Trophoblast cell (in vitro differentiated cells and primary cell): Measurements from ENCODE around the gene BLVRB.
"Not testable (repeated sequence)": the region's sequence is repeated elsewhere in the genome, so short reads cannot be mapped to it uniquely, and the experiment has no call there.

Source experiments
- DNase-seq, 2 donors: peaks; one replicate each; pipeline ENCODE4 v3.0.0-alpha.2; 2016
- H2AFZ ChIP-seq: 2 replicates; pipeline ENCODE4 v1.6.1; 2013; ENCODE audit warnings: low read length, moderate library complexity, mild to moderate bottlenecking; ENCODE audit not compliant: insufficient read depth, poor library complexity
- H2AK5ac ChIP-seq: 2 replicates; pipeline ENCODE4 v1.6.1; 2013; ENCODE audit warnings: mild to moderate bottlenecking, low read length
- H2BK120ac ChIP-seq: 2 replicates; pipeline ENCODE4 v1.6.1; 2013; ENCODE audit warnings: low read length, mild to moderate bottlenecking, moderate library complexity; ENCODE audit not compliant: insufficient read depth, poor library complexity
- H2BK12ac ChIP-seq: 2 replicates; pipeline ENCODE4 v1.6.1; 2013; ENCODE audit warnings: mild to moderate bottlenecking, low read length, moderate library complexity
- H2BK5ac ChIP-seq: 2 replicates; pipeline ENCODE4 v1.6.1; 2013; ENCODE audit warnings: low read length, low read depth, moderate library complexity, mild to moderate bottlenecking; ENCODE audit not compliant: poor library complexity
- H3K14ac ChIP-seq: 2 replicates; pipeline ENCODE4 v1.6.1; 2013; ENCODE audit warnings: mild to moderate bottlenecking, low read length
- H3K18ac ChIP-seq: 2 replicates; pipeline ENCODE4 v1.6.1; 2013; ENCODE audit warnings: mild to moderate bottlenecking, low read length
- H3K23ac ChIP-seq: 2 replicates; pipeline ENCODE4 v1.6.1; 2013; ENCODE audit warnings: low read length
- H3K27ac ChIP-seq: 2 replicates; pipeline ENCODE4 v1.5.1; 2013; ENCODE audit warnings: low read depth, mild to moderate bottlenecking, inconsistent platforms, low read length, moderate library complexity
- H3K27me3 ChIP-seq: 2 replicates; pipeline ENCODE4 v1.6.1; 2013; ENCODE audit warnings: inconsistent platforms, mild to moderate bottlenecking, low read length, moderate library complexity; ENCODE audit not compliant: insufficient read depth
- H3K36me3 ChIP-seq, 2 experiments: 1 replicate in 1 of 2; 2 replicates in 1 of 2; pipeline ENCODE4 v1.6.1; 2013; ENCODE audit warnings: low read length in 2 of 2, mild to moderate bottlenecking in 2 of 2, moderate library complexity in 1 of 2; ENCODE audit not compliant: insufficient read depth in 2 of 2, control insufficient read depth in 1 of 2
- H3K4ac ChIP-seq: 2 replicates; pipeline ENCODE4 v1.6.1; 2013; ENCODE audit warnings: low read depth, mild to moderate bottlenecking, low read length, moderate library complexity
- H3K4me1 ChIP-seq, 2 experiments: 1 replicate in 1 of 2; 2 replicates in 1 of 2; pipeline ENCODE4 v1.6.1; 2013; ENCODE audit warnings: low read length in 2 of 2, mild to moderate bottlenecking in 2 of 2, moderate library complexity in 1 of 2; ENCODE audit not compliant: insufficient read depth in 2 of 2, control insufficient read depth in 1 of 2
- H3K4me2 ChIP-seq: 2 replicates; pipeline ENCODE4 v1.6.1; 2013; ENCODE audit warnings: inconsistent platforms, mild to moderate bottlenecking, low read length, moderate library complexity
- H3K4me3 ChIP-seq: 2 replicates; pipeline ENCODE4 v1.5.1; 2013; ENCODE audit warnings: mild to moderate bottlenecking, low read depth, low read length, inconsistent platforms
- H3K79me1 ChIP-seq: one replicate; pipeline ENCODE4 v1.6.1; 2013; ENCODE audit warnings: low read length
- H3K79me2 ChIP-seq: 2 replicates; pipeline ENCODE4 v1.6.1; 2013; ENCODE audit warnings: low read length, mild to moderate bottlenecking; ENCODE audit not compliant: control insufficient read depth, insufficient read depth, poor library complexity
- H3K9ac ChIP-seq: 2 replicates; pipeline ENCODE4 v1.6.1; 2013; ENCODE audit warnings: mild to moderate bottlenecking, low read length
- H3K9me3 ChIP-seq: 2 replicates; pipeline ENCODE4 v1.6.1; 2013; ENCODE audit warnings: low read depth, mild to moderate bottlenecking, control low read depth, inconsistent platforms, low read length; ENCODE audit not compliant: insufficient read depth
- H4K12ac ChIP-seq: 2 replicates; pipeline ENCODE4 v1.6.1; 2013; ENCODE audit warnings: low read depth, mild to moderate bottlenecking, low read length, moderate library complexity
- H4K8ac ChIP-seq: 2 replicates; pipeline ENCODE4 v1.6.1; 2013; ENCODE audit warnings: low read depth, mild to moderate bottlenecking, low read length, moderate library complexity
- H4K91ac ChIP-seq: one replicate; pipeline ENCODE4 v1.6.1; 2013; ENCODE audit warnings: low read depth, mild to moderate bottlenecking, low read length, moderate library complexity
- WGBS: extraction: QIAGEN DNeasy Blood & Tissue Kit; methylation state at CpG from one replicate; pipeline ENCODE4 v1.1.7; 2013; ENCODE audit warnings: missing lambda C conversion rate; ENCODE audit not compliant: insufficient read length, insufficient coverage; ENCODE audit errors: extremely low coverage; 5-methylcytosine and 5-hydroxymethylcytosine counted together

Gene BLVRB

DNA sequence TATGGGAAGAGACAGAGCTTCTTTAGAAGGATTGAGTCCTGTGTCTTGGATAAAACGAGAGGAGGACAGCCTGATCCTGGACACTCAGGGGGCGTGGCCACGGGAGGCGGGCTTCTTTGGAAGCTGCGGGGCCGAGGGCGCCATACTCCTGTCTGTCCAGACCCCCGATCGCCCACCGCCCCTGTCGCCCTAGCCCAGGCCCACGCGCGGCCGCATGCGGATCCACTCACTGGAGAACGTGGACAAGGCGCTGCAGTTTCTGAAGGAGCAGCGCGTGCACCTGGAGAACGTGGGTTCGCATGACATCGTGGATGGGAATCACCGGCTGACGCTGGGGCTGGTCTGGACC, 24.3 kb upstream of the BLVRB start:
- no peak overlapping the region for H3K27ac ChIP-seq
- no peak overlapping the region for H3K4me3 ChIP-seq
- no peak overlapping the region for H2AK5ac ChIP-seq
- H3K79me2 ChIP-seq, result no peaks in the 10 kb centered on the region
- no peak overlapping the region for H2AFZ ChIP-seq
- H2BK12ac ChIP-seq, result no peak overlapping the region
- H3K79me1 ChIP-seq, result no peaks in the 10 kb centered on the region
- no peaks in the 10 kb centered on the region for H3K36me3 ChIP-seq
- H3K4ac ChIP-seq, result no peak overlapping the region
- no peak overlapping the region for H3K18ac ChIP-seq
- no peak overlapping the region for H4K91ac ChIP-seq
- no peak overlapping the region for H2BK5ac ChIP-seq
- H3K4me2 ChIP-seq, result no peak overlapping the region
- no peaks in the 10 kb centered on the region for H3K4me1 ChIP-seq
- no peak overlapping the region for H2BK120ac ChIP-seq
- DNase-seq, result peak in 1 of 2 donors; percentile 26
- H4K8ac ChIP-seq, result no peak overlapping the region
- WGBS, result no CpG with 5 or more reads among the region's 25 CpGs
- no peak overlapping the region for H3K9ac ChIP-seq
- H4K12ac ChIP-seq, result no peak overlapping the region
- H3K9me3 ChIP-seq, result peaks cover 10% of the 10 kb centered on the region
- peaks cover 2% of the 10 kb centered on the region for H3K27me3 ChIP-seq
- no peak overlapping the region for H3K14ac ChIP-seq
- no peak overlapping the region for H3K23ac ChIP-seq

DNA sequence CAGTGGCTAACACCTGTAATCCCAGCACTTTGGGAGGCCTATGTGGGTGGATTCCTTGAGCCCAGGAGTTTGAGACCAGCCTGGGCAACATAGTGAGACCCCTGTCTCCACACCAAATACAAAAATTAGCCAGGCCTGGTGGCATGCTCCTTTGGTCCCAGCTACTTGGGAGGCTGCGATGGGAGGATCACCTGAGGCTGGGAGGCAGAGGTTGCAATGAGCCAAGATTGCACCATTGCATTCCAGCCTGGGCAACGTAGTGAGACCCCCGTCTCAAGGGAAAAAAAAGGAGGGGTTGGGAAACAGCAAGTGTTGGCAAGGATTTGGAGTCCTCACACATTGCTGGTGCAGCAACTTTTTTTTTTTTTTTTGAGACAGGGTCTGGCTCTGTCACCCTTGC, 20.5 kb upstream of the BLVRB start:
- no peaks in the 10 kb centered on the region for H3K79me2 ChIP-seq
- no peak overlapping the region for H3K4ac ChIP-seq
- H3K4me1 ChIP-seq, result no peaks in the 10 kb centered on the region
- no peak overlapping the region for H2AFZ ChIP-seq
- H3K9ac ChIP-seq, result no peak overlapping the region
- H3K79me1 ChIP-seq, result no peaks in the 10 kb centered on the region
- no peak overlapping the region for H4K12ac ChIP-seq
- no peaks in the 10 kb centered on the region for H3K36me3 ChIP-seq
- H3K9me3 ChIP-seq, result peaks cover 4% of the 10 kb centered on the region
- no CpG with 5 or more reads among the region's 3 CpGs for WGBS
- H3K4me3 ChIP-seq, result no peak overlapping the region
- H2AK5ac ChIP-seq, result no peak overlapping the region
- no peak overlapping the region for H4K91ac ChIP-seq
- no peak for DNase-seq
- no peak overlapping the region for H2BK120ac ChIP-seq
- H2BK12ac ChIP-seq, result no peak overlapping the region
- no peak overlapping the region for H3K14ac ChIP-seq
- H2BK5ac ChIP-seq, result no peak overlapping the region
- H4K8ac ChIP-seq, result no peak overlapping the region
- no peak overlapping the region for H3K27ac ChIP-seq
- no peaks in the 10 kb centered on the region for H3K27me3 ChIP-seq
- H3K18ac ChIP-seq, result no peak overlapping the region
- H3K23ac ChIP-seq, result no peak overlapping the region
- H3K4me2 ChIP-seq, result no peak overlapping the region

- not testable (repeated sequence) for H3K23ac ChIP-seq, H3K4ac ChIP-seq, H3K27ac ChIP-seq, H3K18ac ChIP-seq, H4K91ac ChIP-seq, H3K79me2 ChIP-seq, H2BK120ac ChIP-seq, H3K36me3 ChIP-seq, H2AFZ ChIP-seq, H3K14ac ChIP-seq, H3K27me3 ChIP-seq, H2BK5ac ChIP-seq, H2BK12ac ChIP-seq, H4K8ac ChIP-seq, H3K4me1 ChIP-seq, H3K4me3 ChIP-seq, H2AK5ac ChIP-seq, H3K9me3 ChIP-seq, H3K9ac ChIP-seq, H4K12ac ChIP-seq, H3K4me2 ChIP-seq, H3K79me1 ChIP-seq
- WGBS, result no CpG with 5 or more reads among the region's 15 CpGs
- DNase-seq, result peak in 1 of 2 donors; percentile 26
Measured at GRCh38 chr19:40475878-40476644, 10.5 kb upstream of the BLVRB start.

DNA sequence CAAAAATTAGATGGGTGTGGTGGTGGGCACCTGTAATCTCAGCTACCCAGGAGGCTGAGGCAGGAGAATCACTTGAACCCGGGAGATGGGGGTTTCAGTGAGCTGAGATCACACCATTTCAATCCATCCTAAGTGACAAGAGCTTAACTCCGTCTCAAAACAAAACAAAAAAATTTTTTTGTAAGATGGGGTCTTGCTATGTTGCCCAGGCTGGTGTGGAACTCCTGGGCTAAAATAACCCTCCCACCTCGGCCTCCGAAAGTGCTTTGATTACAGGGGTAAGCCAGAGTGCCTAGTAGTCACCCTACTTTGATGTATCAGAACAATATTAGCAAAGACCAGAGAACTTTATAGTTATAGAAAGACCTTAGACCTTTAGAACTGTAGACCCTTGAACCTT, 9.2 kb upstream of the BLVRB start:
- no peaks in the 10 kb centered on the region for H3K27me3 ChIP-seq
- no peak overlapping the region for H3K4ac ChIP-seq
- no peak overlapping the region for H2AFZ ChIP-seq
- H3K79me2 ChIP-seq, result no peaks in the 10 kb centered on the region
- H3K36me3 ChIP-seq, result no peaks in the 10 kb centered on the region
- no peak overlapping the region for H3K14ac ChIP-seq
- no peak overlapping the region for H4K8ac ChIP-seq
- H3K23ac ChIP-seq, result no peak overlapping the region
- no peak overlapping the region for H4K91ac ChIP-seq
- WGBS, result no CpG with 5 or more reads among the region's 4 CpGs
- no peak overlapping the region for H3K4me2 ChIP-seq
- H2BK5ac ChIP-seq, result no peak overlapping the region
- H3K79me1 ChIP-seq, result no peaks in the 10 kb centered on the region
- no peak overlapping the region for H4K12ac ChIP-seq
- peaks cover 2% of the 10 kb centered on the region for H3K9me3 ChIP-seq
- no peak overlapping the region for H3K4me3 ChIP-seq
- no peak for DNase-seq
- H3K27ac ChIP-seq, result no peak overlapping the region
- no peak overlapping the region for H3K9ac ChIP-seq
- H3K4me1 ChIP-seq, result no peaks in the 10 kb centered on the region
- H3K18ac ChIP-seq, result no peak overlapping the region
- no peak overlapping the region for H2BK12ac ChIP-seq
- no peak overlapping the region for H2AK5ac ChIP-seq
- no peak overlapping the region for H2BK120ac ChIP-seq
